Tibial artery (tissue), 4 donors: Measurements from ENCODE around the gene TCFL5.

Source experiments
- DNase-seq, 2 donors: peaks; one replicate each; pipeline ENCODE4 v3.0.0-alpha.2; 2019
- H3K27ac ChIP-seq, 2 donors: fragments of 200-600 bp; sonication (generic) in 1 of 2; 1 replicate in 1 of 2; 2 replicates in 1 of 2; pipeline ENCODE4 v1.5.1; 2018 to 2019; ENCODE audit warnings: mild to moderate bottlenecking in 1 of 2
- H3K27me3 ChIP-seq, 2 donors: fragments of 200-600 bp; sonication (generic) in 1 of 2; one replicate each; pipeline versions ENCODE4 v1.5.1 to v1.6.0; 2016 to 2019
- H3K36me3 ChIP-seq, 3 donors: fragments of 200-600 bp; sonication (generic) in 2 of 3; one replicate each; pipeline ENCODE4 v1.5.1; 2016 to 2019; ENCODE audit warnings: mild to moderate bottlenecking in 2 of 3
- H3K4me1 ChIP-seq, 4 donors: fragments of 200-600 bp; sonication (generic) in 2 of 4; 1 replicate in 3 of 4; 2 replicates in 1 of 4; pipeline ENCODE4 v1.5.1; 2016 to 2019
- H3K4me3 ChIP-seq, 2 donors: fragments of 200-600 bp; sonication (generic) in 1 of 2; 1 replicate in 1 of 2; 2 replicates in 1 of 2; pipeline ENCODE4 v1.5.1; 2018 to 2019; ENCODE audit warnings: mild to moderate bottlenecking in 2 of 2
- H3K9me3 ChIP-seq, 3 donors: fragments of 200-600 bp; sonication (generic) in 1 of 3; one replicate each; pipeline ENCODE4 v1.5.1; 2016 to 2019
- intact Hi-C: fragments of 100-400 bp; cut with DNase I; formaldehyde crosslinking; loops from one replicate; pipeline ENCODE4 v1.15.0; 2023; ENCODE audit warnings: low total_unique reads
- TF ChIP-seq, protein P1 (sequence below), 2 experiments: fragments of 200-600 bp in 1 of 2; fragments of 450-650 bp in 1 of 2; IDR thresholded peaks; one replicate each; pipeline ENCODE4 v1.5.1; 2017 to 2019; ENCODE audit warnings: antibody characterized with exemption in 2 of 2, mild to moderate bottlenecking in 1 of 2, moderate library complexity in 1 of 2

TCFL5 gene

DNA sequence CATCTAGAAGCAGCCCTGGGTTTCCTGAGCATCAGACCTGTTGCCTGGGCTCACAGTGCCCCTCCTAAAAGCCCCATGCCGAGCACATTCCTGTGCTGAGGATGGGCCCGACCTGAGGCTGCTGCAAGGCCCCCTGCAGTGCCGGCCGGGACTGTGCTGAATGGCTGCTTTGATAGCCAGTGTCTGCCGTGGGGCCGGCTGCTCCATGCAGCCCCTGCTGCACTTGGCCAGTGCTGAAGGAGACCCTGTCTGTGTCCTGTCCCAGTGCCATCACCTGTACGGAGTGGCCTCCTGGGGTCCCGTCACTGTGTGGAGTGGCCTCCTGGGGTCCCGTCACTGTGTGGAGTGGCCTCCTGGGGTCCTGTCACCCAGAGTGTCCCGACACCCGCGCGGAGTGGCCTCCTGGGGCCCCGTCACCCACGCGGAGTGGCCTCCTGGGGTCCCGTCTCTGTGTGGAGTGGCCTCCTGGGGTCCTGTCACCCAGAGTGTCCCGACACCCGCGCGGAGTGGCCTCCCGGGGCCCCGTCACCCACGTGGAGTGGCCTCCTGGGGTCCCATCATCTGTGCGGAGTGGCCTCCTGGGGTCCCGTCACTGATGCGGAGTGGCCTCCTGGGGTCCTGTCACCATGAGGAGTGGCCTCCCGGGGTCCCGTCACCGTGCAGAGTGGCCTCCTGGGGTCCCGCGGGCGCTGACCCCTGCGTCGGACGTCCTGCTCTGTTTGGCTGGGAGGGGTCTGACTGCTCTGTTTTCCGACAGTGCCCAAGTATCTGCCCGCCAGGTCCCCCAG lies 37.7 kb downstream of the TCFL5 start:
- DNase-seq = no peak
- peaks cover 1 to 26% (median 13%) of the 10 kb centered on the region in 4 donors for H3K4me1 ChIP-seq
- intact Hi-C loops = no loop called here
- no peak overlapping the region for H3K4me3 ChIP-seq
- peaks cover 0 to 62% of the 10 kb centered on the region in 2 donors for H3K27me3 ChIP-seq
- TF ChIP-seq, protein P1, sequence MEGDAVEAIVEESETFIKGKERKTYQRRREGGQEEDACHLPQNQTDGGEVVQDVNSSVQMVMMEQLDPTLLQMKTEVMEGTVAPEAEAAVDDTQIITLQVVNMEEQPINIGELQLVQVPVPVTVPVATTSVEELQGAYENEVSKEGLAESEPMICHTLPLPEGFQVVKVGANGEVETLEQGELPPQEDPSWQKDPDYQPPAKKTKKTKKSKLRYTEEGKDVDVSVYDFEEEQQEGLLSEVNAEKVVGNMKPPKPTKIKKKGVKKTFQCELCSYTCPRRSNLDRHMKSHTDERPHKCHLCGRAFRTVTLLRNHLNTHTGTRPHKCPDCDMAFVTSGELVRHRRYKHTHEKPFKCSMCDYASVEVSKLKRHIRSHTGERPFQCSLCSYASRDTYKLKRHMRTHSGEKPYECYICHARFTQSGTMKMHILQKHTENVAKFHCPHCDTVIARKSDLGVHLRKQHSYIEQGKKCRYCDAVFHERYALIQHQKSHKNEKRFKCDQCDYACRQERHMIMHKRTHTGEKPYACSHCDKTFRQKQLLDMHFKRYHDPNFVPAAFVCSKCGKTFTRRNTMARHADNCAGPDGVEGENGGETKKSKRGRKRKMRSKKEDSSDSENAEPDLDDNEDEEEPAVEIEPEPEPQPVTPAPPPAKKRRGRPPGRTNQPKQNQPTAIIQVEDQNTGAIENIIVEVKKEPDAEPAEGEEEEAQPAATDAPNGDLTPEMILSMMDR (IDR thresholded peaks at IDR 0.05) = no peak
- no peak overlapping the region for H3K27ac ChIP-seq
- H3K36me3 ChIP-seq = no peaks in the 10 kb centered on the region
- no peaks in the 10 kb centered on the region for H3K9me3 ChIP-seq

DNA sequence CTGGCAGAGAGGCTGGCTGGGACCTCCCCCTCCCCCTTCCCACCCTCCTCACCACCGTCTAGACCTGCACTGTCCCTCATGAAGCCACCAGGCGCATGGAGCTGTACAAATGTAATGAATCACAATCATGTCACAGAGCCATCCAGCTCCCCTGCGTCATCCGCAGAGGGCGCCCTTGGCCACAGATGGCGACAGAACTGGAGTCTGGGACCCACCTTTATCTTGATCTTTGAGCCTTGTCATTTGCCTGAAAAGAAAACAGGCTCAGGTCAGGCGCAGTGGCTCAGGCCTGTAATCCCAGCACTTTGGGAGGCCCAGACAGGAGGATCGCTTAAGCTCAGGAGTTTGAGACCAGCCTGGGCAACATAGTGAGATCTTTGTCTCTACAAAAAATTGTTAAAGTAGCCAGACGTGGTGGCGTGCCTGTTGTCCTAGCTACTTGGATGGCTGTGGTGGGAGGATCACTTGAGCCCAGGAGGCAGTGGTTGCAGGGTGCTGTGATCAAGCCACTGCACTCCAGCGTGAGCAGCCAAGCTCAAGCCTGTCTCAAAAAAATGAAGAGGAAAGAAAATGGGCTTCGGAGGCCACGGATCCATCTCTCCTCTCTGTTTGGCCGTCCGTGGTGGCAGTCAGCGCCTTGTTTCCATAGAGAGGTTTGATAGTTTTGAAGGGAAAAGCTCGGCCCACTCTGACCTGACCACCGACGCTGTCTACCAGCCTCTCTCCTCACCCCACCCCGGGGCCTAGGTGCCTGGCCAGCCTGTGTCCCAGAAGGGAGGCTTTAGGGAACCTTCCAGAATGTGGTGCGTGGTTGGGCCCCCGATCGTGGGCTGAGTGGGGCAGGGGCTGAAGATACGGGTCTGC lies 38.6 kb downstream of the TCFL5 start:
- intact Hi-C loops = no loop called here
- H3K4me1 ChIP-seq = peaks cover 8 to 34% (median 18%) of the 10 kb centered on the region in 4 donors
- peaks cover 0 to 66% of the 10 kb centered on the region in 2 donors for H3K27me3 ChIP-seq
- H3K36me3 ChIP-seq = no peaks in the 10 kb centered on the region
- H3K4me3 ChIP-seq = no peak overlapping the region
- no peak overlapping the region for H3K27ac ChIP-seq
- no peak for DNase-seq
- TF ChIP-seq, protein P1 (IDR thresholded peaks at IDR 0.05) = no peak
- no peaks in the 10 kb centered on the region for H3K9me3 ChIP-seq

GRCh38 chr20:62822239-62822787 lies 39.3 kb downstream of the TCFL5 start:
- TF ChIP-seq, protein P1 (IDR thresholded peaks at IDR 0.05) = no peak
- intact Hi-C loops = no loop called here
- peaks cover 0 to 66% of the 10 kb centered on the region in 2 donors for H3K27me3 ChIP-seq
- peaks cover 8 to 41% (median 22%) of the 10 kb centered on the region in 4 donors for H3K4me1 ChIP-seq
- no peak for DNase-seq
- no peak overlapping the region for H3K4me3 ChIP-seq
- no peaks in the 10 kb centered on the region for H3K9me3 ChIP-seq
- H3K27ac ChIP-seq = no peak overlapping the region
- H3K36me3 ChIP-seq = no peaks in the 10 kb centered on the region

DNA sequence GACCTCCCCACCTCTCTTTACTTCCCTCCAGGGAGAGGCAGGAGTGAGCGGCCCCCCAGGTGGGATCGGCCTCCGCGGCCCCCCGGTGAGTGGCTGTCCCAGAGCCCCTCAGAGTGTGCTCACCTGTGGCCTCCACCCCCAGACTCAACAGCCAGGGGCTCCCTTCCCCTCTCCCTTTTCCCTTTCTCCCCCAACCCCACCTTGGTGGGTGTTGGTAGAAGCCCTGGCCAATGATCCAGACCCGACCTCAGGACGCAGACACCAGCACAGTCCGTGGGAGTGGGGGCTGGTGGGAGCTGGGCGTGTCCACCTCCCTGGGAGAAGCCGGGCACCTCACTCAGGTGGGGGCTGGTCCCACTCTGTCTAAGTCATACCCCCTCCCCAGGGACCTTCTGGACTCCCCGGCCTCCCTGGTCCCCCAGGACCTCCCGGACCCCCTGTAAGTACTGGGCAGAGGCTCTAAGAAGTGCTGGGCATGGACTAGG lies 39.9 kb downstream of the TCFL5 start:
- Histone ChIP-seq H3K4me1 (peaks cover 8 to 47% (median 25%) of the 10 kb centered on the region in 4 donors), H3K27me3 (peaks cover 0 to 66% of the 10 kb centered on the region in 2 donors), H3K4me3 (no peak overlapping the region), H3K36me3 (no peaks in the 10 kb centered on the region), H3K9me3 (no peaks in the 10 kb centered on the region), H3K27ac (no peak overlapping the region)
- TF ChIP-seq, protein P1 (IDR thresholded peaks at IDR 0.05) = no peak
- DNase-seq = no peak
- intact Hi-C loops = no loop called here

DNA sequence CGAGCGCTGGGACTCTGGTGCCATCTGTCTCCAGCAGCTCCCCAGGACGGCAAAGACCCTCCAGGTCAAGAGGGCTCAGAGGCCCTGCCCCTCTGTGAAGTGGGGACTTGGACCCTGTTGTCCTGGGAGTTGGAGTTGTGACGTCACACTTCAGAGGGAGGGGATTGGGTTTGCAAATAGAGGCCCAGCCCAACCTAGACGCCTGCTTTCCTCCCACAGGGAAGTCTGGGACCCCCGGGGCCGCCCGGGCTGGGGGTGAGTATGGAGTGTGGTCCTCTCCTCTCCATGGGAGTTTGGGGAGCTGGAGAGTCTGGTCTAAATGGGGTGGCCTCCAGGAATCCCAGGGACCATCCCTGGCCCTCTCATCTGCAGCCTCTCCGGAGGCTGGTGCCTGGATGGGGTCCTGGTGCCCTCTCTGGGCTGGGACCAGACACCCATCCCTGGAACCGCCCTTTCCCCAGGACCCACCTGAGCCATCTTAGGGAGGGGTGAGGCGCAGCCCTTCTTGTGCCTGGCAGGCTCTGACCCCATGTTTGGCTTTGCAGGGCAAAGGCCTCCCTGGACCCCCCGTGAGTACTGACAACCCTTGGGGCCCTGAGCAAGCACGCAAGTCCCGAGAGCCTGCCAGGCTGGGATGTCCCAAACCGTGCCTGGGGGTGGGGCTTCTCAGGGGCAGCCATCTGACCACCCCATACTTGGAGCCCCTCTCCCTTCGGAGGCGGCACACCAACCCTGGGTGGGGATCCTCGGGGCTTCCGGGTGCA lies 40.5 kb downstream of the TCFL5 start:
- no peak for DNase-seq
- H3K4me1 ChIP-seq = peaks cover 8 to 53% (median 31%) of the 10 kb centered on the region in 4 donors
- peaks cover 3 to 66% of the 10 kb centered on the region in 2 donors for H3K27me3 ChIP-seq
- H3K36me3 ChIP-seq = no peaks in the 10 kb centered on the region
- no peak overlapping the region for H3K4me3 ChIP-seq
- TF ChIP-seq, protein P1 (IDR thresholded peaks at IDR 0.05) = no peak
- no peaks in the 10 kb centered on the region for H3K9me3 ChIP-seq
- intact Hi-C loops = no loop called here
- no peak overlapping the region for H3K27ac ChIP-seq
